HepG2 (cell line): ENCODE measurements around the gene TBC1D2B. TPM values are rescaled to one million over a fixed set of nuclear protein-coding genes. Genes with fewer than 3 reads are reported as not detected.

ENCODE experiments used
- BRCA1 ChIP-seq: sonication (generic); formaldehyde crosslinking; IDR thresholded peaks from 2 replicates; pipeline ENCODE4 v1.4.0; 2020; ENCODE audit warnings: missing genetic modification reagents
- CEBPB ChIP-seq: IDR thresholded peaks from 2 replicates; pipeline ENCODE4 v1.6.1; 2011; ENCODE audit warnings: low read depth, low read length, improper control_type of control experiment, borderline replicate concordance
- HMG20A ChIP-seq: IDR thresholded peaks from 2 replicates; pipeline ENCODE4 v1.6.1; 2016; ENCODE audit warnings: borderline replicate concordance
- PAWR ChIP-seq: sonication (generic); formaldehyde crosslinking; IDR thresholded peaks from 2 replicates; pipeline ENCODE4 v1.4.0; 2020; ENCODE audit warnings: missing genetic modification reagents, mild to moderate bottlenecking, borderline replicate concordance
- SYNCRIP ChIP-seq: fragments of 200-400 bp; formaldehyde crosslinking; IDR thresholded peaks from 2 replicates; pipeline ENCODE4 v1.6.1; 2018; ENCODE audit warnings: mild to moderate bottlenecking, low read depth, low read length; ENCODE audit not compliant: insufficient read depth
- ZNF30 ChIP-seq: sonication (generic); formaldehyde crosslinking; IDR thresholded peaks from 2 replicates; pipeline ENCODE4 v1.5.0; 2020; ENCODE audit warnings: mild to moderate bottlenecking, missing genetic modification reagents
- ZNF335 ChIP-seq: sonication (generic); formaldehyde crosslinking; IDR thresholded peaks from 2 replicates; pipeline ENCODE4 v1.4.0; 2020; ENCODE audit warnings: missing genetic modification reagents
- ZNF567 ChIP-seq: sonication (generic); formaldehyde crosslinking; IDR thresholded peaks from 2 replicates; pipeline ENCODE4 v1.8.1; 2023; ENCODE audit warnings: mild to moderate bottlenecking, missing genetic modification reagents, borderline replicate concordance
- ZSCAN21 ChIP-seq: sonication (generic); formaldehyde crosslinking; IDR thresholded peaks from 2 replicates; pipeline ENCODE4 v1.8.0; 2022; ENCODE audit warnings: mild to moderate bottlenecking, missing genetic modification reagents, moderate library complexity, borderline replicate concordance
- ZSCAN31 ChIP-seq: sonication (generic); formaldehyde crosslinking; IDR thresholded peaks from 2 replicates; pipeline ENCODE4 v1.5.0; 2020; ENCODE audit warnings: low read depth, mild to moderate bottlenecking, missing genetic modification reagents
- polyA plus RNA-seq, 8 experiments: library from polyadenylated mRNA; depleted of rRNA in 3 of 8; stranded (reverse) in 7 of 8; unstranded in 1 of 8; fragments of >200 nt; fragmentation: Illumina TruSeq in 4 of 8; extraction: Trizol in 4 of 8; gene quantifications; 2 replicates each; pipeline versions ENCODE4 v1.2.1 to v1.2.3, GENCODE V29; 2011 to 2016; ENCODE audit warnings: low read depth in 4 of 8, missing spikeins in 1 of 8, mixed read lengths in 1 of 8; ENCODE audit not compliant: insufficient read depth in 1 of 8
- total RNA-seq, 5 experiments: library from RNA; depleted of rRNA; stranded (reverse); fragments of >200 nt; fragmentation: Illumina TruSeq; extraction: Trizol; gene quantifications; 2 replicates each; pipeline ENCODE4 v1.2.3, GENCODE V29; 2016; ENCODE audit warnings: low read depth in 1 of 5
- TF ChIP-seq, protein P1 (sequence below): sonication (generic); formaldehyde crosslinking; IDR thresholded peaks from 2 replicates; pipeline ENCODE4 v1.4.0; 2020; ENCODE audit warnings: mild to moderate bottlenecking, missing genetic modification reagents, borderline replicate concordance
- TF ChIP-seq, protein P2 (sequence below): sonication (generic); formaldehyde crosslinking; IDR thresholded peaks from 2 replicates; pipeline ENCODE4 v1.8.0; 2022; ENCODE audit warnings: mild to moderate bottlenecking, missing genetic modification reagents, borderline replicate concordance
- TF ChIP-seq, protein P3 (sequence below): sonication (generic); formaldehyde crosslinking; IDR thresholded peaks from 2 replicates; pipeline ENCODE4 v1.9.0; 2022; ENCODE audit warnings: low read depth, missing genetic modification reagents
- TF ChIP-seq, protein P4 (sequence below): sonication (generic); formaldehyde crosslinking; IDR thresholded peaks from 2 replicates; pipeline ENCODE4 v1.4.0; 2020; ENCODE audit warnings: missing genetic modification reagents

The TBC1D2B gene
- total and polyA plus RNA-seq, 2 of the 13 experiments (the other 11 are each of a cell fraction or from before 2014, with no cell fraction given): 10.1 to 14.4 TPM

DNA sequence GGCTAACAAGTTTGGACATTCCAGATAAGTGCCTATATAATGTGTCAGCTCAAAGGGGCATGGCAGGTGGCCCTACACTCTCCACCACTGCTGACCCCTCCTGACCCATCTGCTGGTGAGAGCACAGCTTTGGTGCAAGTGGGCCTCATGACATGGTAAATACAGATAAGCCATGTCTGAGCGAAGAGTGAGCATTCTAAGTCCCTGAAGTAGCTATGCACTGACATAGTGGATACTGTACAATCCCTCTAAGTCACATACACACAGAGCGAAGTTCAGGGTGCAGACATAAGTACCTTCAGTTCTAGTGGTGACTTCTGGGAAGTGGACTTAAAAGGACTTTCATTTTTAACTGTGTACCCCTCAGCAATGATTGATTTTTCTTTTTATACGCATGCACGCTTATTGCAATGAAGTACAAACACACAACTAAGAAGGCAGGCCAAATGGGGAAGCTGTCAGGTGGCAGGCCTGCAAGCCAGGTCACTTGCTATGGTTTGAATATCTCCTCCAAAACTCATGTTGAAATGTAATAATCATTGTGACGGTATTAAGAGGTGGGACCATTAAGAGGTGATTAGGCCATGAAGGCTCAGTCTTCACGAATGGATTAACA, 41.5 kb downstream of the TBC1D2B start (continued):
- no peak for TF ChIP-seq ZSCAN31
- TF ChIP-seq ZNF567 (CRISPR knock-in tag): no peak
- no peak for TF ChIP-seq CEBPB
- TF ChIP-seq ZNF30 (CRISPR knock-in tag): no peak
- TF ChIP-seq ZNF335 (CRISPR knock-in tag): no peak
- no peak for TF ChIP-seq BRCA1 (CRISPR knock-in tag)
- TF ChIP-seq, protein P1, sequence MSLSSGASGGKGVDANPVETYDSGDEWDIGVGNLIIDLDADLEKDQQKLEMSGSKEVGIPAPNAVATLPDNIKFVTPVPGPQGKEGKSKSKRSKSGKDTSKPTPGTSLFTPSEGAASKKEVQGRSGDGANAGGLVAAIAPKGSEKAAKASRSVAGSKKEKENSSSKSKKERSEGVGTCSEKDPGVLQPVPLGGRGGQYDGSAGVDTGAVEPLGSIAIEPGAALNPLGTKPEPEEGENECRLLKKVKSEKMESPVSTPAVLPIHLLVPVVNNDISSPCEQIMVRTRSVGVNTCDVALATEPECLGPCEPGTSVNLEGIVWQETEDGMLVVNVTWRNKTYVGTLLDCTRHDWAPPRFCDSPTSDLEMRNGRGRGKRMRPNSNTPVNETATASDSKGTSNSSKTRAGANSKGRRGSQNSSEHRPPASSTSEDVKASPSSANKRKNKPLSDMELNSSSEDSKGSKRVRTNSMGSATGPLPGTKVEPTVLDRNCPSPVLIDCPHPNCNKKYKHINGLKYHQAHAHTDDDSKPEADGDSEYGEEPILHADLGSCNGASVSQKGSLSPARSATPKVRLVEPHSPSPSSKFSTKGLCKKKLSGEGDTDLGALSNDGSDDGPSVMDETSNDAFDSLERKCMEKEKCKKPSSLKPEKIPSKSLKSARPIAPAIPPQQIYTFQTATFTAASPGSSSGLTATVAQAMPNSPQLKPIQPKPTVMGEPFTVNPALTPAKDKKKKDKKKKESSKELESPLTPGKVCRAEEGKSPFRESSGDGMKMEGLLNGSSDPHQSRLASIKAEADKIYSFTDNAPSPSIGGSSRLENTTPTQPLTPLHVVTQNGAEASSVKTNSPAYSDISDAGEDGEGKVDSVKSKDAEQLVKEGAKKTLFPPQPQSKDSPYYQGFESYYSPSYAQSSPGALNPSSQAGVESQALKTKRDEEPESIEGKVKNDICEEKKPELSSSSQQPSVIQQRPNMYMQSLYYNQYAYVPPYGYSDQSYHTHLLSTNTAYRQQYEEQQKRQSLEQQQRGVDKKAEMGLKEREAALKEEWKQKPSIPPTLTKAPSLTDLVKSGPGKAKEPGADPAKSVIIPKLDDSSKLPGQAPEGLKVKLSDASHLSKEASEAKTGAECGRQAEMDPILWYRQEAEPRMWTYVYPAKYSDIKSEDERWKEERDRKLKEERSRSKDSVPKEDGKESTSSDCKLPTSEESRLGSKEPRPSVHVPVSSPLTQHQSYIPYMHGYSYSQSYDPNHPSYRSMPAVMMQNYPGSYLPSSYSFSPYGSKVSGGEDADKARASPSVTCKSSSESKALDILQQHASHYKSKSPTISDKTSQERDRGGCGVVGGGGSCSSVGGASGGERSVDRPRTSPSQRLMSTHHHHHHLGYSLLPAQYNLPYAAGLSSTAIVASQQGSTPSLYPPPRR (CRISPR knock-in tag): peak; percentile 44; the same call in 1 of the 2 replicates
- peak; percentile 77; the same call in 1 of the 2 replicates for TF ChIP-seq HMG20A
- TF ChIP-seq SYNCRIP: no peak
- TF ChIP-seq, protein P2, sequence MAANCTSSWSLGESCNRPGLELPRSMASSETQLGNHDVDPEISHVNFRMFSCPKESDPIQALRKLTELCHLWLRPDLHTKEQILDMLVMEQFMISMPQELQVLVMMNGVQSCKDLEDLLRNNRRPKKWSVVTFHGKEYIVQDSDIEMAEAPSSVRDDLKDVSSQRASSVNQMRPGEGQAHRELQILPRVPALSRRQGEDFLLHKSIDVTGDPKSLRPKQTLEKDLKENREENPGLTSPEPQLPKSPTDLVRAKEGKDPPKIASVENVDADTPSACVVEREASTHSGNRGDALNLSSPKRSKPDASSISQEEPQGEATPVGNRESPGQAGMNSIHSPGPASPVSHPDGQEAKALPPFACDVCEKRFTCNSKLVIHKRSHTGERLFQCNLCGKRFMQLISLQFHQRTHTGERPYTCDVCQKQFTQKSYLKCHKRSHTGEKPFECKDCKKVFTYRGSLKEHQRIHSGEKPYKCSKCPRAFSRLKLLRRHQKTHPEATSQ: no peak
- TF ChIP-seq, protein P3, sequence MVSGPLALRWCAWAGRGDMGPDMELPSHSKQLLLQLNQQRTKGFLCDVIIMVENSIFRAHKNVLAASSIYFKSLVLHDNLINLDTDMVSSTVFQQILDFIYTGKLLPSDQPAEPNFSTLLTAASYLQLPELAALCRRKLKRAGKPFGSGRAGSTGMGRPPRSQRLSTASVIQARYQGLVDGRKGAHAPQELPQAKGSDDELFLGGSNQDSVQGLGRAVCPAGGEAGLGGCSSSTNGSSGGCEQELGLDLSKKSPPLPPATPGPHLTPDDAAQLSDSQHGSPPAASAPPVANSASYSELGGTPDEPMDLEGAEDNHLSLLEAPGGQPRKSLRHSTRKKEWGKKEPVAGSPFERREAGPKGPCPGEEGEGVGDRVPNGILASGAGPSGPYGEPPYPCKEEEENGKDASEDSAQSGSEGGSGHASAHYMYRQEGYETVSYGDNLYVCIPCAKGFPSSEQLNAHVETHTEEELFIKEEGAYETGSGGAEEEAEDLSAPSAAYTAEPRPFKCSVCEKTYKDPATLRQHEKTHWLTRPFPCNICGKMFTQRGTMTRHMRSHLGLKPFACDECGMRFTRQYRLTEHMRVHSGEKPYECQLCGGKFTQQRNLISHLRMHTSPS: no peak
- TF ChIP-seq PAWR (CRISPR knock-in tag): no peak
- TF ChIP-seq, protein P4, sequence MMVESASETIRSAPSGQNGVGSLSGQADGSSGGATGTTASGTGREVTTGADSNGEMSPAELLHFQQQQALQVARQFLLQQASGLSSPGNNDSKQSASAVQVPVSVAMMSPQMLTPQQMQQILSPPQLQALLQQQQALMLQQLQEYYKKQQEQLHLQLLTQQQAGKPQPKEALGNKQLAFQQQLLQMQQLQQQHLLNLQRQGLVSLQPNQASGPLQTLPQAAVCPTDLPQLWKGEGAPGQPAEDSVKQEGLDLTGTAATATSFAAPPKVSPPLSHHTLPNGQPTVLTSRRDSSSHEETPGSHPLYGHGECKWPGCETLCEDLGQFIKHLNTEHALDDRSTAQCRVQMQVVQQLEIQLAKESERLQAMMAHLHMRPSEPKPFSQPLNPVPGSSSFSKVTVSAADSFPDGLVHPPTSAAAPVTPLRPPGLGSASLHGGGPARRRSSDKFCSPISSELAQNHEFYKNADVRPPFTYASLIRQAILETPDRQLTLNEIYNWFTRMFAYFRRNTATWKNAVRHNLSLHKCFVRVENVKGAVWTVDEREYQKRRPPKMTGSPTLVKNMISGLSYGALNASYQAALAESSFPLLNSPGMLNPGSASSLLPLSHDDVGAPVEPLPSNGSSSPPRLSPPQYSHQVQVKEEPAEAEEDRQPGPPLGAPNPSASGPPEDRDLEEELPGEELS (CRISPR knock-in tag): 0 out of 2 replicates have a peak, but pooled peaks have one; percentile 14
- TF ChIP-seq ZSCAN21 (CRISPR knock-in tag): no peak
